Breast epithelium (tissue), 3 donors: ENCODE data around the gene PKDCC.

Experiments used
- CTCF ChIP-seq, 3 donors: fragments of 450-650 bp; IDR thresholded peaks; one replicate each; pipeline ENCODE4 v1.5.1; 2016 to 2017; ENCODE audit warnings: antibody characterized with exemption in 3 of 3, mild to moderate bottlenecking in 3 of 3, moderate library complexity in 3 of 3
- POLR2A ChIP-seq: fragments of 450-650 bp; IDR thresholded peaks from one replicate; pipeline ENCODE4 v1.6.1; 2016; ENCODE audit warnings: antibody characterized with exemption, mild to moderate bottlenecking, moderate library complexity
- POLR2AphosphoS5 ChIP-seq, 3 donors: sonication (generic); formaldehyde crosslinking; IDR thresholded peaks; one replicate each; pipeline ENCODE4 v1.6.1; 2017; ENCODE audit warnings: antibody characterized with exemption in 3 of 3

DNA sequence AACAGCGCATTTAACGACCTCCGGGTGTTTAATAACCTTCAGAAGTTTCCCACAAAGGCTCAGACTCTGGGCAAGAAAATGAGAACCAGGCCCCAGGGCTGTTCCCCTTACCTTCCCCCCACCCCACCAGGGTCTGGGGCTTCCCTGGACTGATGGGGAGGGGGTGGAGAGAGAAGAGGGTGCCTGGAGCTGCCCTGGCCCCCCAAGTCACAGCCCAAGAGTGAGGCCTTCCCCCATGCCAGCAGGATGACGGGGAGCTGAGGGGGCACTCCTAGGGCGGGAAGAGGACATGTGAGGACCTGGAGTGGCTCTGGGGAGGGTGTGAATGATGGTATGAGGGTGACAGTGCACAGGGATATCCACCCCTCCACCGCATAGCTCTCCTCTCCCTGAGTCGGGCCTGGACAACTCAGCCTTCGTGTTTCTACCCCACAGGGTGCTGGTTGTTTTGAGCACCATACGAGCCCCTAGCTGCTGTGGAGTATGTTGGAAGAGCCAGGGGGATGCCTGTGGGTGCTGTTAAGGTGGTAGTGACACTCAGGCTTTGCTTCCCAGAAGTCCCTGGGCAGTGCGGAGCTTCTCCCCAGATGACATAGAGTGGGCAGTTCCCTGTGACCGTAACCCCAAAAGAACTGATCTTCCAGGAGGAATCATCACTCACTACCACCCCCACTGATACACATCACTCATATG is 3.9 kb downstream of the PKDCC start:
- TF ChIP-seq CTCF (IDR thresholded peaks at IDR 0.05) (no peak), POLR2A (no peak), POLR2AphosphoS5 (IDR thresholded peaks at IDR 0.05) (no peak)
